ENCODE data around the gene NCK1.

- no peak for TF ChIP-seq CTCF (IDR thresholded peaks at IDR 0.05; ENCODE audit: insufficient read depth, low read length)
- TF ChIP-seq, protein P1, sequence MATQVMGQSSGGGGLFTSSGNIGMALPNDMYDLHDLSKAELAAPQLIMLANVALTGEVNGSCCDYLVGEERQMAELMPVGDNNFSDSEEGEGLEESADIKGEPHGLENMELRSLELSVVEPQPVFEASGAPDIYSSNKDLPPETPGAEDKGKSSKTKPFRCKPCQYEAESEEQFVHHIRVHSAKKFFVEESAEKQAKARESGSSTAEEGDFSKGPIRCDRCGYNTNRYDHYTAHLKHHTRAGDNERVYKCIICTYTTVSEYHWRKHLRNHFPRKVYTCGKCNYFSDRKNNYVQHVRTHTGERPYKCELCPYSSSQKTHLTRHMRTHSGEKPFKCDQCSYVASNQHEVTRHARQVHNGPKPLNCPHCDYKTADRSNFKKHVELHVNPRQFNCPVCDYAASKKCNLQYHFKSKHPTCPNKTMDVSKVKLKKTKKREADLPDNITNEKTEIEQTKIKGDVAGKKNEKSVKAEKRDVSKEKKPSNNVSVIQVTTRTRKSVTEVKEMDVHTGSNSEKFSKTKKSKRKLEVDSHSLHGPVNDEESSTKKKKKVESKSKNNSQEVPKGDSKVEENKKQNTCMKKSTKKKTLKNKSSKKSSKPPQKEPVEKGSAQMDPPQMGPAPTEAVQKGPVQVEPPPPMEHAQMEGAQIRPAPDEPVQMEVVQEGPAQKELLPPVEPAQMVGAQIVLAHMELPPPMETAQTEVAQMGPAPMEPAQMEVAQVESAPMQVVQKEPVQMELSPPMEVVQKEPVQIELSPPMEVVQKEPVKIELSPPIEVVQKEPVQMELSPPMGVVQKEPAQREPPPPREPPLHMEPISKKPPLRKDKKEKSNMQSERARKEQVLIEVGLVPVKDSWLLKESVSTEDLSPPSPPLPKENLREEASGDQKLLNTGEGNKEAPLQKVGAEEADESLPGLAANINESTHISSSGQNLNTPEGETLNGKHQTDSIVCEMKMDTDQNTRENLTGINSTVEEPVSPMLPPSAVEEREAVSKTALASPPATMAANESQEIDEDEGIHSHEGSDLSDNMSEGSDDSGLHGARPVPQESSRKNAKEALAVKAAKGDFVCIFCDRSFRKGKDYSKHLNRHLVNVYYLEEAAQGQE (IDR thresholded peaks at IDR 0.05; ENCODE audit: insufficient replicate concordance, low read depth): no peak
These were observed 17.3 kb upstream of the NCK1 start for GRCh38 chr3:136844724-136845123.
